NCI-H1048 (cell line): ENCODE measurements around the gene CLDN18.

Source experiments
- DNase-seq: peaks from one replicate; lab custom pipeline; 2025; lab: John Stamatoyannopoulos, UW

The CLDN18 gene

DNA sequence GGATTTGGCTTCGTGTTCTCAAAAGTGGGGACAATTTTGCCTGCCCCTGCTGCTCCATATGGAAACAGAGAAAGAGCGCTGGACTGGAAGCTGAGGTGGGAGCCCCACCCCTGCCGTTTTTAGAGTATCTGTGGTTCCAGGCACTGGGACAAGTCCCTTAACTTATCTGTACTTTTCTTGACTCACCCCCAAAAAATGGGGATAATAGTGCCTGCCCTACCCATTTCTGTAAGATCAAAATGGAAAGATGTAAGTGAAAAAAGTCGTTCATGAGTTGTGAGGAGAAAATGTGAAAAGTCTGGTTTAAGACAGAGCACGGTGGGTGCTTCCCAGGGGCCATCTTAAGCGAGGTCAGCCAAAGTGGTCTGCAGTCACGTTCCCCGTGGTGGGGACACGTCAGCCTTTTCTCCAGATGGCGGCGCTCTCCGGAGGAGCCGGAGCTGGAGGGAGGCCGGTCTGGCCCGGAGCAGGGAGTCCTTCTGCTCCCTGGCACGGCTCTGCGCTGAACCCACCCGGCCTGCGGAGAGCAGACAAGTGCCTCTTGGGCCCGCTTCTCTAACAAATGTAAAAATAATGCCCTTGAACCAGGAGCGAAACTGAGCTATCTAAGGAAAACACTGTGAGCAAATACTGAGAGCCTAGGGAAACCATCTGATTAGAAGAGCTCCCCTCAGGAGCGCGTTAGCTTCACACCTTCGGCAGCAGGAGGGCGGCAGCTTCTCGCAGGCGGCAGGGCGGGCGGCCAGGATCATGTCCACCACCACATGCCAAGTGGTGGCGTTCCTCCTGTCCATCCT is at the start of gene CLDN18:
Gene CLDN18, plus strand, starts transcription at position 690 of the 797 bp plus-strand sequence. Its CDS starts 61 bp downstream, at position 751.
- DNase-seq = no peak

DNA sequence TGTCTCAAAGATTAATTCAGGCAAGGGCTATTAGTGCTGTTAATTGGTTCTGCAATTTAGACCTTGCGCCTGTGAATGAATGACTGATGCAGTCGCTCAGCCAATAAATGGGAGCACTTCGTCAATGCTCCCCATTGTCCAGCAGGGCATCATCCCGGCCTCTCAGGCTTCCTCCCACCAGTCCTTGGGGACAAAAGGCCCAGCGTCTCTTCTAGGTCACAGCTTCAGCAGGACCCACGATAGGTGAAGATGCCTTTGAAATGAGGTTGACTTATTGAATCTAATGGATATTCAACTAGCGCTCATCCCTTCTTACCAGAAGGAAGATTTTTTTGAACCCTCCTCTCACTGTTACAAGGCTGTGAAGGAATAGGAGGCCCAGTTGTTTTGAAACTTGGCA is 47.7 kb upstream of the CLDN18 start:
- no peak for DNase-seq

- DNase-seq = no peak
These were observed 46.5 kb upstream of the CLDN18 start for GRCh38 chr3:137963463-137963862.

DNA sequence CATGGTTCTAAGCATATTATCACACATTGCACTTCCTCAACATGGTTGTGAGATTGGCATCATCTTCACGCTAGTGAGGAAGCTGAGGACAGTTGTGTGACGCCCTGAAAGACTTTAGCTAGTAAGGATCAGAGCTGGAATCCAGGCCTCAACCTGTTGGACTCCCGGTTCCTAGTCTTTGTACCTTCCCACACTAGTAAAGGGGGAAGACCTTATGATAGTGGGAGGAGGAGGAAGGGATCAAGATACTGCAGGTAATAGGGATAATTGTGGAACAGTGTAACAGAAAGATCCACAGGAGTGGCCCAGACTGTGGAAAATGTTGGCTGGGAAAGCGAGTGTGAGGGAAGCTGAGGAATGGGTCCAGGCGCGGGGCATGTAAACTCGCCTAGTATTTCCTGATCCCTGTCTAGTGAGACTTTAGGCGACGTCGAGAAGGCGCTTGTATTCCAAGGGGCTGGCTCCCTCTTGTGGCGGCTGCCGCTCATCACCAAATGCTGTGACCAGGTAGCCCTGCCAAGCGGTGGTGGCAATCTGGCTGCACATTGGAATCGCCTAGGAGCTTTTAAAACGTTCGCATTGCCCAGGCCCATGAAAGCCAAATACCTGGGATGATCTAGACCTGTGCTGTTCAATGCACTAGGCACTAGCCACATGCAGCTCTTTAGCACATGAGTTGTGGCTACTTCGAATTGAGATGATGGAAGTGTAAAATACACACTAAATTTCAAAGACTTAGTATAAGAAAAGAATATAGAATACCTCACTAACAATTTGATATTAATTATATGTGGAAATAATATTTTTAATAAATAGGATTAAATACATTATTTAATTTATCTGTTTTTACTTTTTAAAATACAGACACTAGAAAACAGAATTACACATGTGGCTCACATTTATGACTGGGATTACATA is 38.8 kb upstream of the CLDN18 start:
- peak; percentile 45 for DNase-seq

DNA sequence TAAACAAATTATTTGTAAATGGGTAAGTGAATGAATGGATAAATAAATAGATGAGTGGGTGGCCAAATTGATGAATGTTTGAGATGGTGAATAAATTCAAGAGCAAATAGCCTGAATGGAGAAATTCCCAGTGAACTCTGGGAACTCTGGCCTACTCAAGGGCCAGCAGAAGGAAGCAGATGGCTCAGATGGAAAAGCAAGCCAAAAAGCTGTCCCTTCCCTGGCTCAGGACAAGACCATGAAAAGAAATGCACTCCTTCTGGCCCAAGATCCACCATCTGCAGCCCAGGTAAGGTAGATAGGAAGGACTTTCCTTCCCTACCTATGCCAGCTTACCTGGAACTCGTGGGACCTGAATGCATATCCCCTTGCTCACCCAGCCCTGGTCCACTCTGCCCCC is 37.6 kb upstream of the CLDN18 start:
- DNase-seq = no peak

- DNase-seq = no peak
These were observed 31.6 kb upstream of the CLDN18 start for GRCh38 chr3:137978328-137978727.

GRCh38 chr3:137987723-137988122 is 22.2 kb upstream of the CLDN18 start:
- DNase-seq = no peak

DNA sequence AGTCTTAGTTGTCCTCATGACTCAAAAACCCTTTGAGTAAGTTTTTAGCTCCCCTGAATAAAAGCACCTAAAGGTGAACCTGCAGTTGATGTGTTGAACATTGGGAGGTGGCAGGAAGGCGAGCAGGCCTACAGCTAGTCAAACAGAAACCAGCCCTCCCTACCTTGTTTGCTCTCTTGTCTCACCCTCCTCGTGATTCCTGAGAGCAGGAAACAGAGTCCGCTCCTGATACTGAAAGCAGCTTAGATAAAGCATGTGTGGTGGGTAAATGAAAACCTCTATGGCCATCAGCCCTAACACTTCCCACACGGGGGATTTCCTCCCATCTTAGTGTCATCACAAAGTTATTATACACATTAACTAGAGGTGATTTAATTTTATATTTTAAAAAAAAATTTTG is 21.8 kb upstream of the CLDN18 start:
- DNase-seq = no peak

GRCh38 chr3:137988982-137989381 is 21.0 kb upstream of the CLDN18 start:
- DNase-seq = no peak

DNA sequence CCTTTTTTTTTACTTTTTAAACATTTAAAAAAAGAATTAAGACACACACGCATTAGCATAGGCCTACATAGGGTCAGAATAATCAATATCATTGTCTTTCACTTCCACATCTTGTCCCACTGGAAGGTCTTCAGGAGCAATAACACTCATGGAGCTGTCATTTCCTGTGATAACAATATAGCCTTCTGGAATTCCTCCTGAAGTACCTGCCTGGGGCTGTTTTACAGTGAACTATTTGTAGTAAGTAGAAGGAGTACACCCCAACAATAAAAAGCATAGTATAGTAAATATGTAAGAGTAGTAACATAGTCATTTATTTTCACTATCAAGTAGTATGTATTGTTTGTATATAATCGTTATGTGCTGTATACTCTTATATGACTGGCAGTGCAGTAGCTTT is 19.5 kb upstream of the CLDN18 start:
- DNase-seq = no peak

DNA sequence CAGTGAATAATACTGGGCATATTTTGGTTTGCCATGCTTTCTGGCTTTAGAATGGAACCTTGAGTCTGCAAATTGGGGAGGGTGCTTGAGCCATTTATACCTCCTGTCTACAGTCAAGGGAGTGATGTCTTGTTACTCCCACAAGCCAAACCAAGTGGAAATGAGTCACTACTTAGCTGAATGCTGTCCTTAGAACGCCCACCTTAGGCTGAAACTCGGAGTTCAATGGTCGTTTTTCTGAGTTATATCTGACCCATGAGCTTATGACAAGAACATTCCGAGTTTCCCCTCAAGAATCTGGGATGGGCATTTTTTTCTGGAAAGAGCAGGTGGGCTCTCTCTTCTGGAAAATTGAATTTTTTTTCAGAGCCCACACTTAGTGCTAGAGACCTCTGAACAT is 17.4 kb upstream of the CLDN18 start:
- DNase-seq = no peak

DNA sequence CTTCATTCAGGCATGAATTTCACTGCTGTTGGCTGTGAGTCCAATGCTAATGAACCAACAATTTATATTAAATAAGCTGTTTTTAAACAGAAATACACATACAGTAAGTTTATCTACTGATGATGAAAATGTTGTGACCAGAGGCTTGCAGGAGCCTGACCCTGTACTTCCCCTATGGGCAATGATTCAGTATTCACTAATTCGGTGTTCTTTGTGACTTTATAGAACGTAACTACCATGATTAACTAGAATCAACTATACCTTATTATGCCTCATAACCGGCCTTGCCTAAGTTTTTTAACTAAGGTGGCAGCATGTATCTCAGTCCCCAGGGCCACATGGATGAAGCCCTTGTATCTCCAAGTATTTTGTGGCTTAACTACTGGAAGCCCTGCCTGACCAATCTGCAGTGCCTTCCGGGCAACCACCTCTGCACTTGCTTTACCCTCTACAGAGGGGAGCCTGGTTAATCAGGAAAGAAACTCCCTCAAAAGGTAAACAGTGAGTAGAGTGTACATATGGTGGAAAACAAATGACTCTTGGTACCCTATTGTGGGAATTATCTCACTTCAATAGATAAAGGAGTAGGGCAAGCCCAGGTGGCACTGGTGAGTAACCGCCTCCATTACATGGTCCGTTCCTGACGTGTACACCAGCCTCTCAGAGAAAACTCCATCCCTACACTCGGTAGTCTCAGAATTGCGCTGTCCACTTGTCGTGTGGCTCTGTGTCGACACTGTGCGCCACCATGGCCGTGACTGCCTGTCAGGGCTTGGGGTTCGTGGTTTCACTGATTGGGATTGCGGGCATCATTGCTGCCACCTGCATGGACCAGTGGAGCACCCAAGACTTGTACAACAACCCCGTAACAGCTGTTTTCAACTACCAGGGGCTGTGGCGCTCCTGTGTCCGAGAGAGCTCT is 11.6 kb upstream of the CLDN18 start:
- no peak for DNase-seq

DNA sequence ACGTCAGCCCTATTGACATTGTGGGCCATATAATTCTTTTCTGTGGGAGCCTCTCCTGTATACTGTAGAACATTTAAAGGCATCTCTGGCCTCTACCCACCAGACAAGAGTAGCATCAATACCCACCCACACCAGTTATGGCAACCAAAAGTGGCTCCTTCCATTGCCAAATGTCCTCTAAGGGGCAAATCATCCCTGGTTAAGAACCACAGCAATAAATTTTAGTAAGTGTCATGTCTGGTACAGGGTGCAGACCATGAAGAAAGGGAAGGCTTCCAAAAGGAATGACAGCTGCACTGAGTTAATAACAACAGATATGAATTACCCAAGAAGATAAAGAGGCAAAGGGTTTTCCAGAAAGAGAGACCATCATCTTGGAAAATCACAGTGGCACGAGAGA is 6.9 kb upstream of the CLDN18 start:
- DNase-seq = no peak

DNA sequence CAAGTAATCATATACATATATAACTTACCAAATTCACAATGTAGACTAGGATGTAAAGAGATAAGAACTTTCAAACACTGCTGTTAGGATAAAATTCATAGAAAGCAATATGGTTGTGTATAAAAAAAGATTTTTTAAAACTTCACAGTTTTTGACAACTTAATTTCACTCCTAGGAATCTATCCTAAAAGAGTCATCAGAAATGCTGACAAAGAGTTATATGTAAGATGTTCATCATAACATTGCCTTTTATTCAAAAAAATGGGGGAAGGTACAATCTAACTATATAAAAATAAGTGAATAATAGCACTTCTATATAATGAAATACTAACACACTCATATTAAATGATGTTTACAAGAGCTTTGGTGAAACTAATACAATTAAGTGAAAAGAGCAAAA is 4.3 kb upstream of the CLDN18 start:
- no peak for DNase-seq

- no peak for DNase-seq
These were observed 2.1 kb upstream of the CLDN18 start for GRCh38 chr3:138007898-138008297.

GRCh38 chr3:138010273-138010590 is 267 bp downstream of the CLDN18 start:
- DNase-seq = no peak

- DNase-seq = no peak
These were observed 1.8 kb downstream of the CLDN18 start for GRCh38 chr3:138011722-138012121.

DNA sequence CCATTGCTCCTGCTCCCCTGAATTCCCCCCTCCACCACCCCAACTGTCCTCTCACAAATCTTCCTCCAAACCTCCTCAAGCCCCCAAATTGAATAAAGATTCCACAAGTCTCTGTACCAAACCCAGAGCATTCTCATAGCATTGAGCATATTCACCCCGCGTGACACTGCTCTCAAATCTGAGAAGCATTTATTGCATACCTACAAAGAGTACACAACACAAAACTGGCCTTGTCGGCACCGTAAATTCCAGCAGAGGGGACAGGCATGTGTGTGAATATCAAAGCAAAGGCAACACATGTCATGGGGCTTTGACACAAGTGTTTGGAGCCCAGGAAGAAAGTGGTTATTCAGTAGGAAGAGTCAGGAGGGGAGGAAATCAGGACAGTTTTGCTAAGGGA is 2.6 kb downstream of the CLDN18 start:
- DNase-seq = no peak

DNA sequence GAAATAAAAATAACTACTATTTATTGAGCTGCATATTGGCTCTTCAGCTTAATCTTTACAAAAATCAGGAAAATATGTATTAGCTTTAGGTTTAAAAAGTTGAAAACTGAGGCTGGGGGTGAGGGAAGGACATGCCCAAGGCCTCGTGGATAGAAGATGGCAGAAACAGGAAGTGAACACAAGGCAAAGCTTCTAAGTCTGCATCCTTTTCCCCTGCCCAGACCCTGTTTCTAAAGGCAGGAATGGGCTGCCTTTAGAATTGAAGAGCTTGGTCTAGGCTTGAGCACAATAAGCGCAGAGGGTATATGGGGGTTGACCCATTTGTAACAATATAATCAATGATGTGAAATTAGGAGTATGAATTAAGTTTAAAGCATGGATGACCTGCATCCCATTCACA is 6.1 kb downstream of the CLDN18 start:
- no peak for DNase-seq

DNA sequence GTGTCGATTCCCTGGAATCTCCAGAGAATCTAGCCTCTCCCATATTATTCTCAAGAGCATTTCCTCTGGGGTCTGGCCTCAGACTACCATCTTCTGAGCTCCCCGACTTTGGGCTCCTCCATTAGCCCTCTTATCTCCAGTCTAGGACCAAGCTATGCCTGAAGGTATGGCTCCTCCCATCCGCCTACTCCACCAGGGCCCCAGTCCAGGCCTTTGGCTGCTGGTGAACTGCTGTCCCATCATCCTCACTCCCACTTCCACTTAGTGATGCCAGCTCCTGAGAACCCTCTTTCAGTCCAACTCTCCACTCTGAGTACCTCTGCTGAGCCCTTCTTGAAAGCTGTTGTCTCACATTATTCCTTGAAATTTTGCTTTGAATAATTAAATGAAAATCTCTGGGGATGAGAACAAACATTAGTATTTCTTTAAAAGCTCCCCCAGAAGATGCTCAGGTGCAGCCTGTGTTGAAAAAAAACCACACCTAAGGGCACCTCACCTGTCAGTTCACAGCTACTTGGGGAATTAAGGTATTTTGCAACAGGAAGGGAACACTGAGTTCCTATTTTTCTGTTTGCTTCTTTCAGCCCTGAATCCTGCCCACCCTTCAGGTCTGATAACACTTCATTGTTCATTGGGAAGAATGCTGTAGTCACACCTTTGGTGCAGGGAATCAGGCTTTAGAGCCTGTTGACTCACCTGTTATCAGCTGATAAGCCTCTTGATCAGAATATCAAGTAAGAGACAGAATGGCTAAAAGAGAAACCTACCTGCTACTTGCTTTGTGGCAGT is 9.5 kb downstream of the CLDN18 start:
- DNase-seq = no peak

- DNase-seq = no peak
These were observed 13.8 kb downstream of the CLDN18 start for GRCh38 chr3:138023754-138024153.
